Measurements from ENCODE around the gene TYK2. TPM values are rescaled to one million over a fixed set of nuclear protein-coding genes. Genes with fewer than 3 reads are reported as not detected.

The TYK2 gene
- total RNA-seq: 10 to 100 TPM; 59.2 to 94.4 (median 75.9) TPM

GRCh38 chr19:10380313-10381102 lies at the start of gene TYK2:
TSS of gene TYK2 (minus strand) at chr19:10380572. CDS start at chr19:10378406, 2,166 bp downstream.
- no peak for TF ChIP-seq CTCF (IDR thresholded peaks at IDR 0.05; ENCODE audit: low read depth)

GRCh38 chr19:10428996-10429381 lies 48.6 kb upstream of the TYK2 start:
- no peak for TF ChIP-seq CTCF (IDR thresholded peaks at IDR 0.05; ENCODE audit: low read depth)

GRCh38 chr19:10427169-10427568 lies 46.8 kb upstream of the TYK2 start:
- no peak for TF ChIP-seq CTCF (IDR thresholded peaks at IDR 0.05; ENCODE audit: low read depth)

- no peak for TF ChIP-seq CTCF (IDR thresholded peaks at IDR 0.05; ENCODE audit: low read depth)
Measured at GRCh38 chr19:10424011-10424637, 43.8 kb upstream of the TYK2 start.

- TF ChIP-seq CTCF (IDR thresholded peaks at IDR 0.05; ENCODE audit: low read depth): no peak
Measured at GRCh38 chr19:10422846-10423245, 42.5 kb upstream of the TYK2 start.

GRCh38 chr19:10422046-10422461 lies 41.7 kb upstream of the TYK2 start:
- TF ChIP-seq CTCF (IDR thresholded peaks at IDR 0.05; ENCODE audit: low read depth): no peak

- no peak for TF ChIP-seq CTCF (IDR thresholded peaks at IDR 0.05; ENCODE audit: low read depth)
Measured at GRCh38 chr19:10421240-10422045, 41.1 kb upstream of the TYK2 start.

Measured in subcutaneous adipose tissue (tissue), 4 donors.